ENCODE data around the gene TMEM18. TPM values are rescaled to one million over a fixed set of nuclear protein-coding genes. Genes with fewer than 3 reads are reported as not detected.

The TMEM18 gene
- total RNA-seq, 1 experiment from 2014 or later: 33.5 TPM

DNA sequence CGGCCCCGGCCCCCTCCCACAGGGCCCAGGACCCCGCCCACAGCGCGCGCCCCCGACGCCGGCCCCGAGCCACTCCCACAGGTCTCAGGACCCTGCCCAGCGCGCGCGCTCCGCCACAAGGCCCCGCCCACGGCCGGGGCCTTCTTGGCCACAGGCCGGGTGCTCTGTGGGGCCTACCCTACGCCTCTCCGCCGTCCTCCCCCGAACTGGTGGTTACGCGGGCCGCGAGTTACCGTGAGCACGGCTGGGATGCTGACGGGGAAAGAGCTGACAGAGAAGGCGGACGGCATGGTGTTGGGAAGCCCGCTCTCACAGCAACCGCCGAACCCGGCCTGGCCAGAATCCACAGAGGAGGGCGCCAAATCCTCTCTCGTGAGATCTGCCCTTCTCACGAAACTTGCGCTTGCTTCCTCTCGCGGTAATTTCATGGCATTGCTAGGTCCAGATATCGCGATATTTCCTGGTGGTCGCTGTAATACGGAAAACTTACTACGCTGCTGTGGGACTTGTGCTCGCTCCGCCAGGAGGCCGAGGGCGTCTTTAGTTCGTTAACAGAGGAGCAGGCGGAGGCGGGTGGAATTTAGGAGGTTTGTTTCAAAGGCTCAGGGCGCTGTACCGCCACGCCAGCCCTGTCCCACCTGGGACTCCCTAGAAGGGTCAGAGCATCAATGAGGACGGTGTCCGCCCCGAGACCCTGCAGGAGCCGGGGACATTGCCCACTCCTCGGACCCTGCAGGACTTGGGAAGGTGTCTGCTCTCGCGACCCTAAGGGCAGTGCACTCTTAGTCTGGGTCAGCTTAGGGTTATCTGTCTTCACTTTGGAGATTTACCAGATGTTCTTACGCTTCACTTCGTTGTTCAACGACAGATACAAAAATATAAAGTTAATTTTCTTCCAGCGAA, at the start of gene TMEM18 (continued):
- peak; percentile 98 for TF ChIP-seq ZFX (IDR thresholded peaks at IDR 0.05)
- TF ChIP-seq EGR1 (IDR thresholded peaks at IDR 0.05; ENCODE audit: low read depth): peak; percentile 51; the same call in 1 of the 2 replicates

DNA sequence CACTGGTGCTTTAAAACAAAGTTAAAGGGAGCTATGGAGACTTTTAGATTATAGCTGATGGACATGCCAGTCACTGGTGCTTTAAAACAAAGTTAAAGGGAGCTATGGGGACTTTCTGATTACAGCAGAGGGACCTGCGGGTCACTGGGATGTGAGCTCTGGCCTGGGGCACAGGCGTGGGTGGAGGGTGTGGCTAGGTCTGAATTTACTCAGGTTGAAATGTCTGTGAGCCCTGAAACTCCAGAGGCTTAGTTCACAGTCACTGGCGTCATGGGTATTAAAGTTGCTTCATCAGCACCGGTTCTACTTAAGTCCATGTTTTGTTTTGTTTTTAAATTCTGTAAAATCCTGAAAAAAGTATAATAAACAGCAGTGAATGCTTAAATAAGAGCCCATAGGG, 49.0 kb upstream of the TMEM18 start:
- Histone ChIP-seq H3K4me2 (ENCODE audit: low read length) (no peak overlapping the region), H3K79me2 (ENCODE audit: insufficient read depth, low read length) (no peaks in the 10 kb centered on the region), H3K9me2 (ENCODE audit: insufficient read depth) (no peaks in the 10 kb centered on the region), H4K20me1 (ENCODE audit: insufficient read depth) (no peaks in the 10 kb centered on the region), H3K4me3 (replicated peaks in 1 of 2; ENCODE audit: low read depth in 1 of 2, low read length in 2 of 2) (no peak overlapping the region), H3K4me1 (ENCODE audit: control insufficient read depth in 1 of 2, insufficient read depth in 2 of 2, low read length in 2 of 2) (no peaks in the 10 kb centered on the region), H3K27me3 (ENCODE audit: insufficient read depth, low read length) (peaks cover 12% of the 10 kb centered on the region), H3K27ac (ENCODE audit: low read depth, low read length) (no peak overlapping the region), H3K9ac (ENCODE audit: low read length) (no peak overlapping the region), H2AFZ (ENCODE audit: low read depth, low read length, poor library complexity, severe bottlenecking) (no peak overlapping the region), H3K36me3 (ENCODE audit: control insufficient read depth in 1 of 2, insufficient read depth in 2 of 2, low read length in 2 of 2) (no peaks in the 10 kb centered on the region), H3K9me3 (ENCODE audit: control insufficient read depth in 1 of 2, insufficient read depth in 1 of 2, low read depth in 1 of 2, low read length in 2 of 2) (no peaks in the 10 kb centered on the region)
- ChIA-PET RAD21 (ENCODE audit: low non-redundant PET in 1 of 2, low total read pairs in 2 of 2, uncharacterized antibody in 2 of 2, unreplicated experiment in 2 of 2) (no interaction called here), CTCF (interaction anchor here (1.9 kb wide), 1 partner anchor 11 kb away, joined by 8 read pairs; no protein-coding TSS in a partner anchor), POLR2A (no interaction called here)
- TF ChIP-seq FOSL1 (IDR thresholded peaks at IDR 0.05; ENCODE audit: low read depth) (no peak), YY1 (IDR thresholded peaks at IDR 0.05; ENCODE audit: extremely low read depth, insufficient replicate concordance, low read depth, low read length) (no peak), RAD21 (IDR thresholded peaks at IDR 0.05; ENCODE audit: low read depth) (no peak), CEBPB (IDR thresholded peaks at IDR 0.05; ENCODE audit: low read depth) (no peak), EGR1 (IDR thresholded peaks at IDR 0.05; ENCODE audit: low read depth) (0 out of 2 replicates have a peak, but pooled peaks have one; percentile 42)
- TF ChIP-seq, protein P1, sequence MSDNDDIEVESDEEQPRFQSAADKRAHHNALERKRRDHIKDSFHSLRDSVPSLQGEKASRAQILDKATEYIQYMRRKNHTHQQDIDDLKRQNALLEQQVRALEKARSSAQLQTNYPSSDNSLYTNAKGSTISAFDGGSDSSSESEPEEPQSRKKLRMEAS (IDR thresholded peaks at IDR 0.05): no peak
- DNase-seq (ENCODE audit: low read depth, low spot score) (no peak), ATAC-seq (no peak)
- BruUV-seq (replicated peaks): no TSS peak
- intact Hi-C loops (cut with micrococcal nuclease): no loop called here

DNA sequence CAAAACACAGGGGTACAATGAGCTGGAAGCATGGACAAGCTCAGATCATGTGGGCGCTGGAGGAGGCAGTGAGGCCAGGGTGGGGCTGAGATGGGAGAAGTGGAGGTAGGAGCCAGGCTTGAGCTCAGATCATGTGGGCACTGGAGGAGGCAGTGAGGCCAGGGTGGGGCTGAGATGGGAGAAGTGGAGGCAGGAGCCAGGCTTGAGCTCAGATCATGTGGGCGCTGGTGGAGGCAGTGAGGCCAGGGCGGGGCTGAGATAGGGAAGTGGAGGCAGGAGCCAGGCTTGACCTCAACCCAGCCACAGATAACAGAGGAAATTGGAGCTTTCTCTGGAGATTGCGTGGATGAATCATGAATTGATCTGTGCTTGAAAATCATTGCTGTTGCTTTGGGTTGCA, 48.3 kb upstream of the TMEM18 start:
- ChIA-PET POLR2A (no interaction called here), CTCF (interaction anchor here (1.9 kb wide), 1 partner anchor 10 kb away, joined by 8 read pairs; no protein-coding TSS in a partner anchor), RAD21 (ENCODE audit: low non-redundant PET in 1 of 2, low total read pairs in 2 of 2, uncharacterized antibody in 2 of 2, unreplicated experiment in 2 of 2) (no interaction called here)
- H3K79me2 ChIP-seq (ENCODE audit: insufficient read depth, low read length): no peaks in the 10 kb centered on the region
- H3K27me3 ChIP-seq (ENCODE audit: insufficient read depth, low read length): peaks cover 13% of the 10 kb centered on the region
- intact Hi-C loops (cut with micrococcal nuclease): no loop called here
- H3K27ac ChIP-seq (ENCODE audit: low read depth, low read length): no peak overlapping the region
- DNase-seq (ENCODE audit: low read depth, low spot score): no peak
- H3K4me3 ChIP-seq (replicated peaks in 1 of 2; ENCODE audit: low read depth in 1 of 2, low read length in 2 of 2): no peak overlapping the region
- H2AFZ ChIP-seq (ENCODE audit: low read depth, low read length, poor library complexity, severe bottlenecking): no peak overlapping the region
- H3K4me1 ChIP-seq (ENCODE audit: control insufficient read depth in 1 of 2, insufficient read depth in 2 of 2, low read length in 2 of 2): no peaks in the 10 kb centered on the region
- H3K36me3 ChIP-seq (ENCODE audit: control insufficient read depth in 1 of 2, insufficient read depth in 2 of 2, low read length in 2 of 2): no peaks in the 10 kb centered on the region
- ATAC-seq: no peak
- BruUV-seq (replicated peaks): no TSS peak
- H3K9me2 ChIP-seq (ENCODE audit: insufficient read depth): no peaks in the 10 kb centered on the region
- no peak overlapping the region for H3K4me2 ChIP-seq (ENCODE audit: low read length)
- no peaks in the 10 kb centered on the region for H3K9me3 ChIP-seq (ENCODE audit: control insufficient read depth in 1 of 2, insufficient read depth in 1 of 2, low read depth in 1 of 2, low read length in 2 of 2)
- H4K20me1 ChIP-seq (ENCODE audit: insufficient read depth): no peaks in the 10 kb centered on the region
- H3K9ac ChIP-seq (ENCODE audit: low read length): no peak overlapping the region
- TF ChIP-seq POLR2AphosphoS5 (IDR thresholded peaks at IDR 0.05; ENCODE audit: low read depth, low read length) (no peak), EGR1 (IDR thresholded peaks at IDR 0.05; ENCODE audit: low read depth) (no peak)
- TF ChIP-seq, protein P2, sequence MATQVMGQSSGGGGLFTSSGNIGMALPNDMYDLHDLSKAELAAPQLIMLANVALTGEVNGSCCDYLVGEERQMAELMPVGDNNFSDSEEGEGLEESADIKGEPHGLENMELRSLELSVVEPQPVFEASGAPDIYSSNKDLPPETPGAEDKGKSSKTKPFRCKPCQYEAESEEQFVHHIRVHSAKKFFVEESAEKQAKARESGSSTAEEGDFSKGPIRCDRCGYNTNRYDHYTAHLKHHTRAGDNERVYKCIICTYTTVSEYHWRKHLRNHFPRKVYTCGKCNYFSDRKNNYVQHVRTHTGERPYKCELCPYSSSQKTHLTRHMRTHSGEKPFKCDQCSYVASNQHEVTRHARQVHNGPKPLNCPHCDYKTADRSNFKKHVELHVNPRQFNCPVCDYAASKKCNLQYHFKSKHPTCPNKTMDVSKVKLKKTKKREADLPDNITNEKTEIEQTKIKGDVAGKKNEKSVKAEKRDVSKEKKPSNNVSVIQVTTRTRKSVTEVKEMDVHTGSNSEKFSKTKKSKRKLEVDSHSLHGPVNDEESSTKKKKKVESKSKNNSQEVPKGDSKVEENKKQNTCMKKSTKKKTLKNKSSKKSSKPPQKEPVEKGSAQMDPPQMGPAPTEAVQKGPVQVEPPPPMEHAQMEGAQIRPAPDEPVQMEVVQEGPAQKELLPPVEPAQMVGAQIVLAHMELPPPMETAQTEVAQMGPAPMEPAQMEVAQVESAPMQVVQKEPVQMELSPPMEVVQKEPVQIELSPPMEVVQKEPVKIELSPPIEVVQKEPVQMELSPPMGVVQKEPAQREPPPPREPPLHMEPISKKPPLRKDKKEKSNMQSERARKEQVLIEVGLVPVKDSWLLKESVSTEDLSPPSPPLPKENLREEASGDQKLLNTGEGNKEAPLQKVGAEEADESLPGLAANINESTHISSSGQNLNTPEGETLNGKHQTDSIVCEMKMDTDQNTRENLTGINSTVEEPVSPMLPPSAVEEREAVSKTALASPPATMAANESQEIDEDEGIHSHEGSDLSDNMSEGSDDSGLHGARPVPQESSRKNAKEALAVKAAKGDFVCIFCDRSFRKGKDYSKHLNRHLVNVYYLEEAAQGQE (IDR thresholded peaks at IDR 0.05; ENCODE audit: low read depth): no peak
- TF ChIP-seq, protein P3, sequence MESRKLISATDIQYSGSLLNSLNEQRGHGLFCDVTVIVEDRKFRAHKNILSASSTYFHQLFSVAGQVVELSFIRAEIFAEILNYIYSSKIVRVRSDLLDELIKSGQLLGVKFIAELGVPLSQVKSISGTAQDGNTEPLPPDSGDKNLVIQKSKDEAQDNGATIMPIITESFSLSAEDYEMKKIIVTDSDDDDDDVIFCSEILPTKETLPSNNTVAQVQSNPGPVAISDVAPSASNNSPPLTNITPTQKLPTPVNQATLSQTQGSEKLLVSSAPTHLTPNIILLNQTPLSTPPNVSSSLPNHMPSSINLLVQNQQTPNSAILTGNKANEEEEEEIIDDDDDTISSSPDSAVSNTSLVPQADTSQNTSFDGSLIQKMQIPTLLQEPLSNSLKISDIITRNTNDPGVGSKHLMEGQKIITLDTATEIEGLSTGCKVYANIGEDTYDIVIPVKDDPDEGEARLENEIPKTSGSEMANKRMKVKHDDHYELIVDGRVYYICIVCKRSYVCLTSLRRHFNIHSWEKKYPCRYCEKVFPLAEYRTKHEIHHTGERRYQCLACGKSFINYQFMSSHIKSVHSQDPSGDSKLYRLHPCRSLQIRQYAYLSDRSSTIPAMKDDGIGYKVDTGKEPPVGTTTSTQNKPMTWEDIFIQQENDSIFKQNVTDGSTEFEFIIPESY (IDR thresholded peaks at IDR 0.05; ENCODE audit: extremely low read depth, insufficient replicate concordance, low read length): no peak

Measured in HCT116 (cell line).